H1 (cell line): ENCODE measurements around the gene PAX5. TPM values are rescaled to one million over a fixed set of nuclear protein-coding genes. Genes with fewer than 3 reads are reported as not detected.

Experiments used
- CBX8 ChIP-seq: fragments of 300-800, 300-1000 bp; sonication (generic); IDR thresholded peaks from 2 replicates; pipeline ENCODE4 v1.7.1; 2016; ENCODE audit warnings: low read depth, low read length, borderline replicate concordance
- HDAC2 ChIP-seq, 2 experiments: fragments of 300-600 bp in 1 of 2; sonication (generic) in 1 of 2; IDR thresholded peaks; 2 replicates each; pipeline ENCODE4 v1.6.1; 2011 to 2012; ENCODE audit warnings: low read depth in 2 of 2, low read length in 2 of 2, mild to moderate bottlenecking in 2 of 2, moderate library complexity in 2 of 2, borderline replicate concordance in 1 of 2, inconsistent platforms in 1 of 2
- KDM4A ChIP-seq: IDR thresholded peaks from one replicate; pipeline ENCODE4 v1.7.1; 2012; ENCODE audit warnings: low read depth, mild to moderate bottlenecking, moderate library complexity, low read length, inconsistent platforms; ENCODE audit not compliant: severe bottlenecking
- POU5F1 ChIP-seq: IDR thresholded peaks from 2 replicates; pipeline ENCODE4 v1.6.1; 2011; ENCODE audit warnings: low read depth, mild to moderate bottlenecking, low read length, moderate library complexity
- RNF2 ChIP-seq: fragments of 200-900, 300-1000 bp; sonication (generic); IDR thresholded peaks from 2 replicates; pipeline ENCODE4 v1.7.1; 2016; ENCODE audit warnings: borderline replicate concordance, low read depth, mild to moderate bottlenecking, antibody characterized with exemption, low read length; ENCODE audit not compliant: poor library complexity, severe bottlenecking; ENCODE audit errors: missing control alignments
- RXRA ChIP-seq: IDR thresholded peaks from 2 replicates; pipeline ENCODE4 v1.6.1; 2011; ENCODE audit warnings: low read depth, mild to moderate bottlenecking, low read length, moderate library complexity; ENCODE audit not compliant: insufficient read depth
- polyA plus RNA-seq, 7 experiments: library from polyadenylated mRNA; depleted of rRNA in 3 of 7; stranded (reverse) in 5 of 7; unstranded in 2 of 7; fragments of >200 nt in 5 of 7; fragments of 200-250 nt in 2 of 7; gene quantifications; 1 replicate in 5 of 7; 2 replicates in 1 of 7; 4 replicates in 1 of 7; pipeline versions ENCODE4 v1.2.1 to v1.2.3, GENCODE V29; 2011 to 2013; ENCODE audit warnings: missing spikeins in 2 of 7, mixed read lengths in 2 of 7
- total RNA-seq: library from RNA; stranded (reverse); fragmentation: NEBNext Ultra II Directional; extraction: Animal tissue kit (Norgen Biotek cat#: 25700); gene quantifications from 2 replicates; pipeline ENCODE4 v1.2.1, GENCODE V29; 2021
- TF ChIP-seq, protein P1 (sequence below): IDR thresholded peaks from 2 replicates; pipeline ENCODE4 v1.6.1; 2012; ENCODE audit warnings: inconsistent platforms
- TF ChIP-seq, protein P2 (sequence below), 3 experiments: IDR thresholded peaks; 1 replicate in 2 of 3; 2 replicates in 1 of 3; pipeline versions ENCODE4 v1.5.1 to v1.6.1; 2011; ENCODE audit warnings: low read length in 3 of 3, mild to moderate bottlenecking in 3 of 3, inconsistent platforms in 2 of 3, low read depth in 1 of 3, moderate library complexity in 1 of 3; ENCODE audit not compliant: insufficient read depth in 1 of 3; ENCODE audit errors: control extremely low read depth in 1 of 3

Gene PAX5
- total and polyA plus RNA-seq, 2 of the 8 experiments (the other 6 are each of a cell fraction or from before 2014, with no cell fraction given) = 0.29 to 0.43 TPM

DNA sequence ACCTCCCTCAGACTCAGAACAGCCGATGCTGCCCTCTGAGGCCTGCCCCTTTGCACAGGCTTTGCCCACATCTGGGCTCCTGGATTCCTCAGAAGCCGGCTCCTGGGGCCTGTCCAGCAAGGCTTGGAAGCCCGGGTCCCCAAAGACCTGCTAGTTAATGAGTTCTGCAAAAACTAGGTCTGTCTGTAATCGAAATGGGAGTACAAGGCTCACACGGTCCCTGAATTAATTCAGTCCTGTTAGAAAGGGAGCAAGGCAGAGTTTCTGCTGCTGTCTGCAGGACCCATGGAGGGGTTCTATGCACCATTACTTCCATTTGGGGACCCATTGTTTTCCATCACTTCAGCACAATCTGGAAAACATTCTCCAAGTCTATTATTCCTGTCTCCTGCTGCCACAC, 239.6 kb downstream of the PAX5 start (continued):
- TF ChIP-seq, protein P1, sequence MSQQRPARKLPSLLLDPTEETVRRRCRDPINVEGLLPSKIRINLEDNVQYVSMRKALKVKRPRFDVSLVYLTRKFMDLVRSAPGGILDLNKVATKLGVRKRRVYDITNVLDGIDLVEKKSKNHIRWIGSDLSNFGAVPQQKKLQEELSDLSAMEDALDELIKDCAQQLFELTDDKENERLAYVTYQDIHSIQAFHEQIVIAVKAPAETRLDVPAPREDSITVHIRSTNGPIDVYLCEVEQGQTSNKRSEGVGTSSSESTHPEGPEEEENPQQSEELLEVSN = no peak
- TF ChIP-seq CBX8 (no peak), RXRA (no peak), POU5F1 (no peak), RNF2 (no peak), KDM4A (no peak), HDAC2 (IDR thresholded peaks at IDR 0.05; ENCODE audit: borderline replicate concordance in 1 of 2, low read depth in 2 of 2, low read length in 2 of 2) (no peak)
- TF ChIP-seq, protein P2, sequence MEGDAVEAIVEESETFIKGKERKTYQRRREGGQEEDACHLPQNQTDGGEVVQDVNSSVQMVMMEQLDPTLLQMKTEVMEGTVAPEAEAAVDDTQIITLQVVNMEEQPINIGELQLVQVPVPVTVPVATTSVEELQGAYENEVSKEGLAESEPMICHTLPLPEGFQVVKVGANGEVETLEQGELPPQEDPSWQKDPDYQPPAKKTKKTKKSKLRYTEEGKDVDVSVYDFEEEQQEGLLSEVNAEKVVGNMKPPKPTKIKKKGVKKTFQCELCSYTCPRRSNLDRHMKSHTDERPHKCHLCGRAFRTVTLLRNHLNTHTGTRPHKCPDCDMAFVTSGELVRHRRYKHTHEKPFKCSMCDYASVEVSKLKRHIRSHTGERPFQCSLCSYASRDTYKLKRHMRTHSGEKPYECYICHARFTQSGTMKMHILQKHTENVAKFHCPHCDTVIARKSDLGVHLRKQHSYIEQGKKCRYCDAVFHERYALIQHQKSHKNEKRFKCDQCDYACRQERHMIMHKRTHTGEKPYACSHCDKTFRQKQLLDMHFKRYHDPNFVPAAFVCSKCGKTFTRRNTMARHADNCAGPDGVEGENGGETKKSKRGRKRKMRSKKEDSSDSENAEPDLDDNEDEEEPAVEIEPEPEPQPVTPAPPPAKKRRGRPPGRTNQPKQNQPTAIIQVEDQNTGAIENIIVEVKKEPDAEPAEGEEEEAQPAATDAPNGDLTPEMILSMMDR (IDR thresholded peaks at IDR 0.05; ENCODE audit: control extremely low read depth in 1 of 3, insufficient read depth in 1 of 3, low read depth in 1 of 3, low read length in 3 of 3) = no peak
